ENCODE data around the gene ZC3H4. TPM values are rescaled to one million over a fixed set of nuclear protein-coding genes. Genes with fewer than 3 reads are reported as not detected.

The ZC3H4 gene
- total and polyA plus RNA-seq, 2 donors (not counting 3 experiments of a cell fraction or from before 2014, with no cell fraction given) = 6.2 to 63.9 TPM

GRCh38 chr19:47028195-47028601, 85.4 kb downstream of the ZC3H4 start:
- Histone ChIP-seq H3K27me3 (ENCODE audit: control insufficient read depth in 2 of 2, insufficient read depth in 2 of 2, low read length in 2 of 2) (peaks cover 13 to 20% of the 10 kb centered on the region in 2 experiments), H3K9ac (replicated peaks; ENCODE audit: extremely low read depth, insufficient read depth, low read length) (no peak overlapping the region), H4K20me1 (replicated peaks; ENCODE audit: control insufficient read depth, extremely low read depth, insufficient read depth, low read length) (no peaks in the 10 kb centered on the region), H3K79me2 (ENCODE audit: control insufficient read depth, insufficient read depth, low read length) (no peaks in the 10 kb centered on the region), H3K4me2 (ENCODE audit: insufficient read depth, low read length) (no peak overlapping the region), H3K36me3 (ENCODE audit: control insufficient read depth in 2 of 2, extremely low read depth in 1 of 2, insufficient read depth in 2 of 2, low read length in 2 of 2) (no peaks in the 10 kb centered on the region), H3K4me3 (replicated peaks in 1 of 3; ENCODE audit: insufficient read depth in 1 of 3, low read depth in 1 of 3, low read length in 3 of 3) (no peak overlapping the region), H3K9me3 (replicated peaks; ENCODE audit: control insufficient read depth, insufficient read depth, low read length) (no peaks in the 10 kb centered on the region), H3K27ac (ENCODE audit: insufficient read depth, low read depth, low read length) (no peak overlapping the region), H2AFZ (ENCODE audit: low read depth, low read length) (no peak overlapping the region), H3K9me1 (replicated peaks; ENCODE audit: control insufficient read depth, extremely low read depth, insufficient read depth, low read length) (no peaks in the 10 kb centered on the region), H3K4me1 (ENCODE audit: control insufficient read depth, extremely low read depth, insufficient read depth, low read length) (no peaks in the 10 kb centered on the region)
- no TSS peak for BruUV-seq (replicated peaks)
- FAIRE-seq (no peak), DNase-seq (ENCODE audit: low read depth, low spot score) (no peak)
- dilution Hi-C loops (cut with MboI; ENCODE audit: extremely low pct_ligation_motif_present, low sequenced_read_pairs) (no loop called here), intact Hi-C loops (cut with micrococcal nuclease) (no loop called here)
- ChIA-PET CTCF (interaction anchor here (0.6 to 1.2 kb wide), 3 partner anchors 15 to 40 kb away, joined by 3 read pairs; no protein-coding TSS in a partner anchor), POLR2A (interaction anchor here (0.6 kb wide), 1 partner anchor 20 kb away, joined by 8 read pairs; no protein-coding TSS in a partner anchor)
- TF ChIP-seq EZH2 (IDR thresholded peaks at IDR 0.05; ENCODE audit: borderline replicate concordance, low read depth, low read length, severe bottlenecking) (peak; percentile 68), FOS (IDR thresholded peaks at IDR 0.05; ENCODE audit: borderline replicate concordance, insufficient read depth, low read length) (no peak)

- H3K4me3 ChIP-seq (replicated peaks in 1 of 3; ENCODE audit: insufficient read depth in 1 of 3, low read depth in 1 of 3, low read length in 3 of 3) = no peak overlapping the region
- H3K4me1 ChIP-seq (ENCODE audit: control insufficient read depth, extremely low read depth, insufficient read depth, low read length) = peaks cover 2% of the 10 kb centered on the region
- H3K9ac ChIP-seq (replicated peaks; ENCODE audit: extremely low read depth, insufficient read depth, low read length) = no peak overlapping the region
- dilution Hi-C loops (cut with MboI; ENCODE audit: extremely low pct_ligation_motif_present, low sequenced_read_pairs) = no loop called here
- H3K4me2 ChIP-seq (ENCODE audit: insufficient read depth, low read length) = no peak overlapping the region
- peaks cover 18 to 26% of the 10 kb centered on the region in 2 experiments for H3K27me3 ChIP-seq (ENCODE audit: control insufficient read depth in 2 of 2, insufficient read depth in 2 of 2, low read length in 2 of 2)
- TF ChIP-seq GATA2 (IDR thresholded peaks at IDR 0.05; ENCODE audit: insufficient read depth, insufficient read length, low read depth, low read length) (no peak), CTCF (IDR thresholded peaks at IDR 0.05; ENCODE audit: extremely low read depth in 1 of 2, insufficient read depth in 1 of 2, low read depth in 1 of 2, low read length in 2 of 2) (no peak), JUN (IDR thresholded peaks at IDR 0.05; ENCODE audit: borderline replicate concordance, insufficient read depth, insufficient read length, low read depth) (no peak)
- H3K79me2 ChIP-seq (ENCODE audit: control insufficient read depth, insufficient read depth, low read length) = no peaks in the 10 kb centered on the region
- FAIRE-seq (no peak), DNase-seq (ENCODE audit: low read depth, low spot score) (no peak)
- CTCF ChIA-PET = interaction anchor here (0.7 to 1.2 kb wide), 2 partner anchors 15 to 40 kb away, joined by 3 read pairs; no protein-coding TSS in a partner anchor
- H3K9me1 ChIP-seq (replicated peaks; ENCODE audit: control insufficient read depth, extremely low read depth, insufficient read depth, low read length) = no peaks in the 10 kb centered on the region
- H3K36me3 ChIP-seq (ENCODE audit: control insufficient read depth in 2 of 2, extremely low read depth in 1 of 2, insufficient read depth in 2 of 2, low read length in 2 of 2) = no peaks in the 10 kb centered on the region
- H4K20me1 ChIP-seq (replicated peaks; ENCODE audit: control insufficient read depth, extremely low read depth, insufficient read depth, low read length) = no peaks in the 10 kb centered on the region
- no TSS peak for BruUV-seq (replicated peaks)
- POLR2A ChIA-PET = interaction anchor here (0.6 kb wide), 1 partner anchor 20 kb away, joined by 8 read pairs; no protein-coding TSS in a partner anchor
- H3K9me3 ChIP-seq (replicated peaks; ENCODE audit: control insufficient read depth, insufficient read depth, low read length) = no peaks in the 10 kb centered on the region
- intact Hi-C loops (cut with micrococcal nuclease) = no loop called here
- no peak overlapping the region for H2AFZ ChIP-seq (ENCODE audit: low read depth, low read length)
- H3K27ac ChIP-seq (ENCODE audit: insufficient read depth, low read depth, low read length) = no peak overlapping the region
Measured at GRCh38 chr19:47027586-47028088, 85.9 kb downstream of the ZC3H4 start.
